COLO668 (cell line): ENCODE results near the gene WDFY3.
"Not testable (repeated sequence)": the region's sequence is repeated elsewhere in the genome, so short reads cannot be mapped to it uniquely, and the experiment has no call there.

ENCODE experiments used
- DNase-seq: peaks from one replicate; lab custom pipeline; 2025; ENCODE audit not compliant: unreplicated experiment; lab: John Stamatoyannopoulos, UW

The WDFY3 gene

DNA sequence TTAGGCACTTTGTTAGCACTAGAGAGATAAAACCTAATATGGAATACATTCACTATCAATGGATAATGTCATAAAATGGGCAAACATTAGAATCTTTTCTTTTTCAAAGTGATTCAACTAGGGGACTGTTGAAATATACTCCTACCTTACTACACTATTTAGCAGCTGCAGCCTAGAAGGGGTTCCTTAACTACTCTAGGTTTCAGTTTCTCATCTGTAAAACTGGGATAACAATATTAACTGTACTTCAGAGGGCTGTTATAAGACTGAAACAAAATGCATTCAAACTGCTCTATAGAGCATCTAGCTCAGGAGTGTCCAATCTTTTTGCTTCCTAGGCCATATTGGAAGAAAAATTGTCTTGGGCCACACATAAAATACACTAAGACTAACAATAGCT lies 236.1 kb downstream of the WDFY3 start:
- DNase-seq: no peak

DNA sequence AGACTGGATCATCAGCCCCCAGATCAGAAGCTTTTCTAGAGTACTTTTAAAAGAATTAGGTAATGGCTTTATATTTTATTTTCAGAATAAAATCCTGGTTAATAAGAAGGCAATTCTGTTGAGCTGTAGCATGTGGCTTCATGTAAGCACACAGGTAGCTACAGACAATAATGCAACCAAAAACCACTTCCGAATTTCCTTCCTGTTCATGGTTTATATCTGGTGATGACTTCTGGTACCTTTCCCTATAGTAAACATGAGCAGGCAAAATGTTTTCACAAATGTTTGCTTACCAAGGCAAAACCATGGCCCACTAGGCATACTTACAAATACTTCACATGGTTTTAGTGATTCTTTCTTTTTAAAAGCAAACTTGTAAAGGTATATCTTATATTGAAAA lies 239.0 kb downstream of the WDFY3 start:
- no peak for DNase-seq

DNA sequence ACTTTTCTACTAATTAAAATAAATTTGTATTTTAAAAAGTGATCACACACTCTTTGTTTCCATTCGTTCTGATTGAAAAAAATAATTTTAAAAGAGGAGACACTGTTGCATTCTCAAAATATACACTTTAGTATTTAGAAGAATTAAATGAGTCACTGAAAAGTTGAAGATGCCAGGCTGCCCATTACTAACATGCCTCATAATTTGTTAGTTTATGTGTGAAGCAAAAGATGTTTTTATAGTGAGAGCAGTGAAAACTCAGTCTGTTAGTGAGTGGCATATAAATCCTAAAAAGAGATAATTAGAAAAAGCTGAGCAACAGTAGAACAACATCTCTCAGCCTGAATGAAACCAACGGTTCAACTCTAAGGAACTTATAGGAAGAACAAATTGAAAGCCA lies 240.1 kb downstream of the WDFY3 start:
- DNase-seq: no peak

DNA sequence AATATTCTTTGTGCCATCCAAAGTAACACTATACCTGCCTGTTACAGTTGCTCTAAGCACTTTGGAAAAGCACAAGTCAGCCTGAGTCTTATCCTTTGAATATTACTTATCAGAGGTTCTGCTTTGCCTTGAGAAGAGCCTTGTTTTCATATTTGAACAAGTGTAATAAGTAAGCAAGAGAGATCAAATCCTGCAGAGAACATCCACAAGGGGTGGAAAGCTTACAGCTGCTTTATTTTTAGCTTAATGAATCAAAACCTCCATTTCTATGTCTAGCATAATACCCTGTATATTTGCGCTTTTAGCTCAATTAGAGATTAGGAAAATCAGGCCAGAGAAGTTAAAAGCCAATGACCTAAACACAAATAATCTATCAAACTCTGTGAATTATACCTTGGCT lies 243.8 kb downstream of the WDFY3 start:
- DNase-seq: no peak

DNA sequence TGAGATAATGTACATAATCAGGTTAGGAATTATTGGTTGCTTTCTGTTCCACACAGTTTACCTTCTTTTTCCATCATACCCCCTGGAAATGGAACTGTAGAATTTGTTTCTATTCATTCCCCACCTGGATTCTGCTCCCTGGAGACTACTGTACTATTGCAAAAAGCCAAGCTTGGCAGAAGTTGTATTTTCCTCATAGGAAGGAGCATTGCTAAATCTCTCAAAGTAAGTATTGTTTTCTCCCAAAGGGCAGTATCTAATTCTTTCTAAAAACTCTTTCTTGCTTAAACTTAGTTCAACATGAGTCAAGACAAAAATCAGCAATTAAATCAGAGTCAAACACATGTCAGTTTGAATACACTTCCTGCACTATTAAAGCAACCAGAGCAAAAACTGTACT lies 247.4 kb downstream of the WDFY3 start:
- no peak for DNase-seq

DNA sequence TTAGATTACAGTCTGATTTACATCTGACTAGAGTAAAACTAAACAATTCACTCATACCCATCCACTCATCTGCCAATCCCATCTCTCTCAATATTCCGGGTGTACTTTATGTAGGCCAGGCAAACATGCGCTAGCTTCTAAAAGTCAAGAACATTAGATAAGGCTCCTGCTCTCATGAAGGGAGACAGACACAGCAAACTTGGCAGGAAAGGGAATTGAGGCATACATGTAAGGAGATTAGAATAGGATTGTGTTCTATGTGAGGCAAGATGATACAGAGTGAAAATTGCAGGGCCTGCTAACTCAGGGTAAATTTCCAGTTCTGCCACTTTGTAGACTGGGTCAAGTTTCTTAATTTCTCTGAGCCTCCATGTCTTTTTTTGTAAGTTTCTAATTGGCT lies 247.8 kb downstream of the WDFY3 start:
- no peak for DNase-seq

DNA sequence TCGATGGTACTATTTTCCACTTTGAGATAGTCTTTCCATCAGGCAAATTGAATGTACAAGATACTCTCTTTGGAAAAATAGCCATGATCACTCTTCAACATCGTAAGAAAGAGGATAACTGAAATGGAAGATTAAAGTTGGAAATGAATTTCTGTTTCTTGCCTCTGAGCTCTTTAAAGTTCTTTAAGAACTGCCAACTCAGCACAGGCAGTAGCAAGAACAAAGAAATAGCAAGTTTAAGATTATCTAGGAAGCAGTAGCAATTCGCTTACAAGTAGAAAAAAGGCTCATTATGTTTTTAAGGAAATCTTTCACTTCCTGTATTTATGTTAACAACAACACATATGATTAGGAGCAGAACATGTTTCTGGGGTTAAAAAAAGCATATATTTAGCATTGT lies 255.9 kb downstream of the WDFY3 start:
- no peak for DNase-seq

DNA sequence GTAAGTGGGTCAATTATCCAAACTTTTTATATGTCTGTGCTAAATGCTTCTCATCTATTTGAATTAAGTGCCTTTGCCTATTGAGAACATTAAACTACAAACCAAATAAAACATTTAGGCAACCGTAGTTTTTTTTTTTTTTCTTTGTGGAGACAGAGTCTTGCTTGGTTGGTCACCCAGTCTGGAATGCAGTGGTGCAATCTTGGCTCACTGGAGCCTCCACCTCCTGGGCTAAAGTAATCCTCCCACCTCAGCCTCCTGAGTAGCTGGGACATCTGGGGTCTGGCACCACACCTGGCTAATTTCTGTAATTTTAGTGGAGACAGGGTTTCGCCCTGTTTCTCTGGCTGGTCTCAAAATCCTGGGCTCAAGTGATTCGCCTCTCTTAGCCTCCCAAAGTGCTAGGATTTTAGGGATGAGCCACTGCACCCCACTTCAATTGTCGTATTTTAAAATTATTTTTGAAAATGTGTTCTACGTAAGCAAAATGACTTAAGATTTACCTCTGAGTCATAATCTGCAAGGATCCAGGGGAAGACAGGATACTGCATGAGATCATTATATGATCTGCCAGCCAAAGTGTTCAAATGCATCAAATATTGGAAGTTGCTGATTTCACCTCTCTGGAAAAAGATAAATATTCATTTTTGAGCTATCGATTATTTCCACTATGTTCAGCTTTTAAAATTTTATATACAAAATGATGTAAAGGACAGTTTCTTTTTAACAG lies 257.9 kb downstream of the WDFY3 start:
- DNase-seq: no peak

DNA sequence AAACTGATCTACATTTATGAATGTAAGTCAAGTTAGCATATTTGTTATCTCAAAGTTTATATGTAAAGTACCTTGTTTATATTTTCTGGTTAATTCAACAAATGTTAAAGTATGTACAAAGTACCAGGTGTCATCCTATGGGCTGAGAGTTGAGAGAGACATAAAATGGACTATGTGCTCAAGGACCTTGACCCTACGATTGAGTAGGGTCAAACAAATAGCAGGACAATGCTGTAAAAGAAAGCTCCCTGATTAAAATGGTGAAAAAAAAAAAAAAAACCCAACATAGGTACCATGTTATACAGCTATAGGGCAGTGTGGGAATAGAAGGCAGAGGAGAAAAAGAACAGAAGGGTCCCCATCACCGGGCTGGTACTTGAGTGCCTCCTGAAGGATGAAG lies 260.2 kb downstream of the WDFY3 start:
- no peak for DNase-seq

DNA sequence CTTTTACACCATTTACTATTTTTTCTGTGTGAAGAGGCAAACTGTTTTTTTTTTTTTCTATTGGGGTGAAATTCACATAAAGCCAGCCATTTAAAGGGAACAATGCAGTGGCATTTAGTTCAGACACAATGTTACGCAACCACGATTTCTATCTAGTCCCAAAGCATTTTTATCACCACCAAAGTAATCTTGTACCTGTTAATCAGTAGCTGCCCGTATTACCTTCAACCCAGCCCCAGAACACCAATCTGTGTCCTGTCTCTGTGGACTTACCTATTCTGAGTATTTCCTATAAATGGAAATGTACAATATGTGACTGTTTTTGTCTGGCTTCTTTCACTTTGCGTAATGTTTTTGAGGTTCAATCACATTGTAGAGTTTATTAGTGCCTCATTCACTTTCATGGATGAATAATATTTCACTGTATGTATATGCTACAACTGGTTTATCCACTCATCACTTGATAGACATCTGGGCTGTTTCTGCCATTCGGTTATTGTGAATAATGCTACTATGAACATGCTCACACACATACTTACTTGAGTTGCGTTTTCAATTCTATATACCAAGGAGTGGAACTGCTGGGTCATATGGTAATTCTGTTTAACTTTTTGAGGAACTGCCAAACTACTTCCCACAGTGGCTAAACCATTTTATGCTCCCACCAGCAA lies 267.4 kb downstream of the WDFY3 start:
- DNase-seq: no peak

DNA sequence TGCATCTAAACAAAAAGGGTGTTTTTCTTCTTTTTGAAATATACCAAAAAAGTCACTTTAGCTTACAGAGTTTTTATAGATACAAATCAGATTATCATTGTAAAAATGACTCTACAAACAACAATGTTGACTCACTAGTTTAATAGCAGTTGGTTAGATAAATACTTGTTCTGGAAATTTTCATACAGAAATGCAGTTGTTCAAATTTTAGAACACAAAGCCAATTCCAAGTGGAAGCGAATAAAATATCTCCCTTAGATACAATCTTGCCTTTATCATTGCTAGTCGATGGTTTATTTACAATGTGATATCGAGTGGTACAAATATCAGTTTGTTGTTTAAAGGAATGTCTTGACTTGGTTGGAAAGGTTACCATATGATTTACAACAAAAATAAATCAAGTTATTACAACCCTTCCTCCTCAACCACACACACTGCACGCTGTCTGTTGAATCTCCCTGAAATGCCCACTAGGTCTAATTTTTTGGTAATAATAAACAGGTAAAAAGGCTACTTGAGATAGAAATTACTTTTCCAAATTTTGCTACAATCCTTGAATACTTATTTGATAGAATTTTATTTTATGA lies 268.8 kb downstream of the WDFY3 start:
- DNase-seq: no peak

DNA sequence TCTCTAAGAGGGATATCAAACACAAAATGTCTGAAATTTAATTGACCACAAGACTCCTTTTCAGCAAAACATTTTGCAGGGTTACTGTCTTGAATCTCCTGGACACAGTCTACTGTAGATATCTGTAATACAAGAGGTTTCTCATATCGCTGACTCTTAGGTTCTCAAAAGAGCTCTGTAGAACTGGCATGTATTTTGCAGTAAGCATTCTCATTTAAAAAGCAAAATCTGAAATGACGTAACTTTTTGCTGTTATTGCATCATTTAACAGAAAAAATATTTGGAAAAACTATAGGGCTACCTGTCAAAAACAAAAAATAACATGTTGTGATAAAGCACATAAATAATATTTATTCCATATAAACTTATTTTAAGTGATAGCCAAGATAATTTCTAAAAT lies 269.3 kb downstream of the WDFY3 start:
- no peak for DNase-seq

DNA sequence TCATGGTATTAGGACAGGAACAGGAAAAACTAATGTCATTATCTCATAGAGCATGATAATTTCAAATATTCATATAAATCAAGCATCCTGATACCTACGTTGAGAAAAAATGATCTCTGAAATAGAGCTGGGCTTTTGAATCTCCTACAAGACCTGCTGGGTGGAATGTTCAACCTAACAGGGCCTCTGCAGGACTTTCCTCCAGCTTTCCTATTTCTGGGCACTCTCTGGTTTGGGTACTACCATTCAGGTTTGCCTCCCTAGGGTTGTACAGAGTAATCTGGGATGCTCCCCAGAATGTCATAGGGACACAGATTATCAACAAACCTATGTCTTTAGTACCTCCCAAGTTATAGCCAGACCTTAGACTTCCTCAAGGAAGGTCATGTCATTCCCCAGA lies 274.7 kb downstream of the WDFY3 start:
- DNase-seq: no peak

DNA sequence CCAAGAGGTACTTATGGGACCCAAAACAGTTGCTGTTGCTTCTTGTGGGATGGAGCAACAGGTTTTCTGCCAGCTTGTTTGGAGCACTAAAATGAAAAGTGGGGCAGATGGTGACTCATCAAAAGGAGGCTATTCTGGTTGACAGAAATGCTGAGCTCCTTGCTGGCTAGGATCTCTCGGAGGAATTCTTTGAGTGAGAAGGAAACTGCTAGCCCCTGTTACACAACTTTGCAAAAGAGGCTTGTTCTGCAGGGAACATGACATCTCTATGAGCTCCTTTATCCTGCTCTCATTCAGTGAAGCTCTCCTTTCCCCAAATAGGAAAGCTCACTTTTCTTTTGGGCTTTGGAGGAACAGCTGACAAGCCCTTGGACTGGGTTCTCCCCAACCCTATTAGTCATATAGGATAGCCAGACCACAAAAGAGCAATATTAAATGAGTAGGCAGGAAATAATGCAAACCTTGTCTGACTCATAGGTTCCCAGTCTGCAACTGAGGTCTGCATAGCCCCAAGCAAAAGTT lies 275.3 kb downstream of the WDFY3 start:
- DNase-seq: no peak

DNA sequence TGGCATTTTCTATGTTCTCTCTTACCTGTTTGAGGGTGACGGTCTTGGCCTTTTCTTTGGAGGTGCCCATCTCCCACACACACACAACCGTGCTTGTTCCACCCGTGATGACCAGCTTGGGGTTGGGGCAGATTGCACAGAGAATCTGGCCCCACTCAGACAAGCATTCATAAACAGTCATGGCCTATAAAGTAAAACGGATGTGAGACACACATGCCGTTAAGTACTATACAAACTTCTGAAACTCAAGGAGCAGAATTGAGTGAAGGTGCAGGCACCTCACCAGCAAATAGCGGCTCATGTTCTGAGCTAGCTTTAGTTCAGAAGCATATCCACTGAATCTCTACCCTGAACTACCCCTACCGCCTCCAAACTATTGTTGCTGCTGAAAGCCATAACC lies 276.0 kb downstream of the WDFY3 start:
- no peak for DNase-seq

DNA sequence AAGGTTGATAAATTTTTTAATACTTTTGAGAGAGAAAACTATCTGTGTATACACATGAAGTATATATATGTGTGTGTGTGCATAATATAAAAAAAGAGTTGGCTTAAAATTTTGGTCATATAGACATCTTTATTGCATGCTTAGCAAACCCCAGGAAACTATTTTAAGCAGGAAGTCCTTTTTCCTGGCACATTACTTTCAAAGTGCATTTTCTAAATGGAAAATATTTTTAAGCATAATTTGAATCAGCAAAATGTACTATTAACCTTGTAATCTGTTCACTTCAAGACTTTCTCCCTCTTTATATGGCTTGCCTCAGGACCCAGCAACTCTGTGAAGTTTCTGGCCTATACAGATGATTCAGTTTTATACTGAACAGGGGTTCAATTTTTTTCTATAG lies 277.3 kb downstream of the WDFY3 start:
- DNase-seq: no peak

DNA sequence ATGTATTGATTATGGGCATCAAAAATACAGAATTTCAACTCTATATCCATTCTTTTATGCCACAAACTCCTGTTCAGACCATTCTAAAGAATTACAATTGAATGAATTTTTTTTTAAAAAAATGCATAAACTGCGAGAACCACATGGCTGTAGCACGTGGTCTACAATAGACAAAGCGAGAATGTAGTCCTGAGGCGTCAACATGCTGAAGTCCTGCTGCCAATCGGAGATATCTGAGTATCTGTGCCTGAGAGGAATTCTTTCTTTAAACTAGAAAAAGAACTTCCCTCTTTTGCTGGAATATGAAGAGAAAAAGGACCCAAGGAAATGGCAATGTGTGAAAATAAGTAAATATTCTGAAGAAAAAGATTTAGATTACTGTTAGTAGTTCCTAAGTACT lies 277.9 kb downstream of the WDFY3 start:
- DNase-seq: no peak

DNA sequence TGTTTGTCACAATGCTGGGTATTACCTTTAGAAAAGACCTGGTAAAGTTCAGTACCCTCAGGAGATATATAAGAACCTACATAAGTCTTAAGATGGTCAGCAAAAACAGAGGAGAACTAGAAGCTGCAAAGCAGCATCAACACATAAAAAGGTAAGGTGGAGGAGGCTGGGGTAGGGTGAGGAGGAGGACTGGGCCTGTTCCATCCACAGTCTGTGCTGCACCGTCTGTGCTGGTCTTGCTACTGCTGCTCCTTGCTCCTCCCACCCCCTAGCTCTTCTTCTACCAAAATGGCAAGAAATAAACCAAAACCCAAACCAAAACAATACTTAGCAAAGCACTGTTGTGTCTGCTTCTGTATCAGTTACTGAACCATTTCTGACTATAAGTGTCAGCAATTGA lies 281.4 kb downstream of the WDFY3 start:
- no peak for DNase-seq

DNA sequence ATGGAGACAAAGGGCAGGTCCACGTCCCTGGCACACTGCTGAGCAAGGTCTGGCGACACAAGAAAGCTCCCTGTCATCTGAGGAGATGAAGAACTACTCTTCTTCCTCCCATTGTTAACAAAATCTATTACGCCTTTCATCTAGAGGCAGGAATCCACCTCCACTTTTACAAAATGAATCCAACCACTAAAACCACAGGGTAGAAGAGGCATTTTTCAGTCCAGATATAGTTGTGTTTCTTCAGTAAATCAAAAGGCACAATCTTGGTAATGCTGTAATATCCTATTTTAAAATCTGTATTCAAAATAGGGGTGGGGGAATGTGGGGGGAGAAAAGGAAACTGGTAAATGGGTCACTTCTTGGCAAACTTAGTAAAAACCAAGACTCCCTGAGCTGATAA lies 282.1 kb downstream of the WDFY3 start:
- no peak for DNase-seq

DNA sequence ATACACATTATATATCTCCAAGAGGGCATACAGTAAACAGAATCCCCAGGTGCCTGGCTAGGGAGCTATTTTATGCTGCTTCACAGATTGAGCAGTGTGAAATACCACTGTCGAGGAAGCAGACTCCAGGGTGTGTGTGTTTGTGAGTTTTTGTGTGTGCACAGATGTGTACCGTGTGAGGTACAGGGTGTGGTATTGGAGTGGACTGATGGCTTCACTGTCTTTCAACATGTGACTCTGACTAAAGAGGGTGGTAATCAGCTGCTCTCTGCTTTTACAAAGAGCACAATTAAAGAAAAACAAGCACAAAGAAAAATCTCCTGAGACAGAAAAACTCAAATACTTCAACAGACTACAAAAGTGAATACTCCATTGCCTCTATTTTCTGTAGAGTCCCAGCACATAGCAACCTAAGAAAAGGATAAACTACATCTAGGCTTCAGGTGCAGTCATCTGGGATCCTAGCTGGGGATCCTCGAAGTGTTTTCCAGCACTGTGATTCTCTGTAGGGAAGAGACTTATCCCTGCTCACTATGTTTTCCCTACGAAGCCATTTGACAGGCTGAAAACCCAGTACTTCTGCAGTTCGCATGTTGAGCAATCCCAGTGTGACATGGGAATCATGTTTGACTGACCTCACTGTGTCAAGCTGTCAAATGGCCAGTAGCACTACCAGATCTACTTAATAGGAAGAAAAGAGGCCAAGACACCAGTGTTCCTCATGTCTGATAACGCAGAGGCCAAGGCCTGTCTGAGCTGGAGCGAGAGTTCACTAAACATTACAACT lies 283.2 kb downstream of the WDFY3 start:
- no peak for DNase-seq

DNA sequence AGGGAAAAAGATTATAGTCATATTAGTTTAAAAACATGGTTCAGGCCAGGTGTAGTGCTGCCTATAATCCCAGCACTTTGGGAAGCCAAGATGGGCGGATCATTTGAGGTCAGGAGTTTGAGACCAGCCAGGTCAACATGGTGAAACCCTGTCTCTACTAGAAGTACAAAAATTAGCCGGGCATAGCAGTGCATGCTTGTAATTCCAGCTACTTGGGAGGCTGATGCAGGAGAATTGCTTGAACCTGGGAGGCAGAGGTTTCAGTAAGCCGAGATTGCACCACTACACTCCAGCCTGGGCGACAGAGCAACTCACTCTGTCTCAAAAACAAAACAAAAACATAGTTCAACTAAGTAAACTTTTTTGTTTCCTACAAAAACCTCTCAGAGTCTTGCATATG lies 283.8 kb downstream of the WDFY3 start:
- DNase-seq: not testable (repeated sequence)
